RWPE1 (cell line): ENCODE results near the gene SBK1.

Experiments
- CTCF ChIA-PET: fragments of 350-600 bp; sonication (Branson Sonifier 250); formaldehyde crosslinking; extraction: SDS; loops from one replicate; lab custom pipeline; 2021; lab: Yijun Ruan, JAX
- POLR2A ChIA-PET: fragments of 400-600 bp; formaldehyde crosslinking; extraction: SDS; loops from one replicate; lab custom pipeline; 2020; ENCODE audit warnings: antibody characterized with exemption; ENCODE audit not compliant: low non-redundant PET; lab: Yijun Ruan, JAX
- DNase-seq: peaks from one replicate; pipeline ENCODE4 v3.0.0; 2012; ENCODE audit warnings: low spot score
- H3K27ac ChIP-seq: fragments of 450-650 bp; 2 replicates; pipeline ENCODE4 v1.5.1; 2017
- CTCF ChIP-seq: fragments of 450-650 bp; conservative IDR thresholded peaks from 2 replicates; pipeline ENCODE4 v1.5.1; 2017; ENCODE audit warnings: low read depth, mild to moderate bottlenecking

Gene SBK1

DNA sequence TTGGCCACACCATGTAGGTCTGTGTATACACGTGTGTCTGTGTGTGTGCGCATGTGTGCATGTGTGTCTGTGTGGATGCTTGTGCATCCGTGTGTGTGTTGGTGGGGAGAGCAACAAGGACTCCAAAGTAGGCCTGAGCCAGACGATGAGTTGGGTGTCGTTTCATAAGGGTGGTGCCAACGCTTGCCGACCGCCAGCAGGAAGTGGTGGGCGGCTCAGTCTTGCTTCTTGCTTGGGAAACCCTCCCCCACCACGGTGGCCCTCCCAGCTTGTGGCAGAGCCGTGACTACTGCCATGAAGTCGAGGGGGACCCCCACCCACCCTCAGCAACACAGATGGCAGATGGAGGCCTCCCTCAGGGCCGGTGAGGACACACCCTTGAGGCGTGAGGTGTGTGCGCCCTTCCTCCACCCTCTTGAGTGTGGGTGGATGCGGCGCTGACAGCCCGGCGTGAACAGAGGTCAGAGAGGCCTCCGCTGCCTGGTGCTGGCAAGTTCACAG lies 17.5 kb downstream of the SBK1 start:
- TF ChIP-seq CTCF, result no peak
- ChIA-PET CTCF (interaction anchor here (0.9 kb wide), 1 partner anchor 32 kb away, joined by 3 read pairs; no protein-coding TSS in a partner anchor), POLR2A (no interaction called here)
- no peak for DNase-seq
- no peak overlapping the region for H3K27ac ChIP-seq

- TF ChIP-seq CTCF, result no peak
- H3K27ac ChIP-seq, result no peak overlapping the region
- DNase-seq, result no peak
- POLR2A ChIA-PET, result no interaction called here
- CTCF ChIA-PET, result interaction anchor here (0.6 to 0.8 kb wide), 3 partner anchors 11 to 518 kb away, joined by 3 to 4 read pairs (median 3); no protein-coding TSS in a partner anchor
Measured at GRCh38 chr16:28310796-28311195, 18.5 kb downstream of the SBK1 start.

DNA sequence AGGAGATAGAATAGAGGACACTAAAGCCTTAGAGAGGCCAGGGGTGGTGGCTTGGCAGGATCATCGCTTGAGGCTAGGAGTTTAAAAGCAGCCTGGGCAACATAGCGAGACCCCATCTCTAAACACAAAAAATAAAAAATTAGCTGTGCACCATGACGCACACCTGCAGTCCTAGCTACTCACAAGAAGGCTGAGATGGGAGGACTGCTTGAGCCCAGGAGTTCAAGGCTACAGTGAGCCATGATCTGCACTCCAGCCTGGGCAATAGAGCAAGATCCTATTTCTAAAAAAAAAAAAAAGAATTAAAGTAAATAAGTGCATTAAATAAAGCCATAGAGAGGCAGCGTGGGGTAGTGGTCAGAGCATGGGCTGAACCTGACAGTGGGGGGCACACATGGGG lies 19.1 kb downstream of the SBK1 start:
- POLR2A ChIA-PET, result no interaction called here
- H3K27ac ChIP-seq, result no peak overlapping the region
- DNase-seq, result no peak
- CTCF ChIA-PET, result interaction anchor here (0.6 kb wide), 1 partner anchor 10 kb away, joined by 3 read pairs; no protein-coding TSS in a partner anchor
- TF ChIP-seq CTCF, result no peak

GRCh38 chr16:28311913-28312312 lies 19.6 kb downstream of the SBK1 start:
- ChIA-PET CTCF (no interaction called here), POLR2A (no interaction called here)
- TF ChIP-seq CTCF, result no peak
- H3K27ac ChIP-seq, result no peak overlapping the region
- no peak for DNase-seq

DNA sequence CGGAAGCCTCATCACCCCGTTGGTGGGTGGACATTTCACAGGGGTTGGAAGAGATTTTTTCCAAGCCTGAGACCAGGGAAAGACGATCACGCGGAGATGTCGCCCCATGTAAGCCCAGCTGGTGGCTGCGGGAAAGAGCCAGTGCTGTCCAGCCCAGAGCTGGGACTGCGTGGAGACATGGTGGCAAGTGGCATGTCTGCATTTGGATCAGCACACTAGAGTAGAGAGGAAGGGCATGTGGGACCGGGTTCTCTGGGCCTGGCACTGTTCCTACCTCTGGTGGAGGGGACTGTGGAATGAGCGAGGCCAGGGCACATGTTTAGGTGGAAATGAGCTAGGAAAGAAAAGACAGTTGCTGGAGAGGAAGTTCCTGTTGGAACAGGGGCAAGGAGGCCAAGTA lies 20.0 kb downstream of the SBK1 start:
- CTCF ChIA-PET, result interaction anchor here (0.9 kb wide), 1 partner anchor 12 kb away, joined by 6 read pairs; no protein-coding TSS in a partner anchor
- TF ChIP-seq CTCF, result no peak
- H3K27ac ChIP-seq, result no peak overlapping the region
- no peak for DNase-seq
- POLR2A ChIA-PET, result no interaction called here

DNA sequence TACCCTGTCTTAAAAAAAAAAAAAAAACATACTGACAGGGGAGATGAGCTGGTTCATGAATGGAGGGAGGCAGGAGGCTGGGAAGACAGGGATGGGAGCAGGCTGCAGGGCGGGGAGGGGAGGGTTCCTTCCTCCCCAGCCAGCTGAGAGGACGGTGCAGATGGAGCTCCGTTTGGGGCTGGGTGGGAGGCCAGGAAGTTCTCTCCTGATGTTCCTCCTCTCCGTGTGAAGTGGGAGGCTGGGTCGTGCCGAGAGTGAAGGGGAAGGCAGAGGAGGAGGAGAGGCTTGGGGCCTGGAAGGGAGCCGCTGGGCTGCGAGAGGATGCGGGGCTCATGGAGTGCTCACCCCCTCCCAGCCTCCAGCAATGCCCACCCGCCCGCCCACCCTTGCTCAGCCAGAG lies 21.3 kb downstream of the SBK1 start:
- ChIA-PET CTCF (interaction anchor here (0.7 to 0.9 kb wide), 2 partner anchors 10 to 454 kb away, joined by 3 to 6 read pairs; no protein-coding TSS in a partner anchor), POLR2A (no interaction called here)
- TF ChIP-seq CTCF, result no peak
- no peak for DNase-seq
- H3K27ac ChIP-seq, result no peak overlapping the region
